Ovary (tissue), 3 donors: Measurements from ENCODE around the gene ICA1L.

Source experiments
- POLR2A ChIP-seq: fragments of 450-650 bp; IDR thresholded peaks from one replicate; pipeline ENCODE4 v1.6.1; 2017; ENCODE audit warnings: antibody characterized with exemption, mild to moderate bottlenecking, moderate library complexity
- TF ChIP-seq, protein P1 (sequence below), 3 donors: fragments of 450-650 bp in 2 of 3; fragments of 200-600 bp in 1 of 3; IDR thresholded peaks; one replicate each; pipeline versions ENCODE4 v1.5.1 to v1.8.0; 2016 to 2022; ENCODE audit warnings: antibody characterized with exemption in 3 of 3, mild to moderate bottlenecking in 1 of 3
- donor health status: DM: no; HTN: no; CAD: no.

DNA sequence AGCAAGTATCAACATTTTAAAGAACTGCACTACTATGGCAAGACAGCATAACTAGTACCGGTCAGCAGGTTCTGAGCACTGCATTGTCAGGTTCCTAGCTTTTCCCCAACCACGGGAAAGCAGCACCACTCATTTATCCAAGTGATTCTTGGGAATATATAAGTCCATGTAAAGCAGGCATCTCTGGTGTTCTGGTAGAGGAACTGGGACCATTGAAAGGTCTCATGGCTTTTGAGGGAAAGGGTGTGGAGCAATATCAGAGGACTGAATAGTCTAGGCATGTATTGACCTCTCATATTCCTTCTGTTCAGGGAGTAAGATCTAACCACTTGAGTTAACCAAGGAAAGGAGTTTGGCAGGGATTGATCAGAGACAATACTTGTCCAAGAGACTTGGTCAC, 6.1 kb upstream of the ICA1L start:
- no peak for TF ChIP-seq POLR2A
- TF ChIP-seq, protein P1, sequence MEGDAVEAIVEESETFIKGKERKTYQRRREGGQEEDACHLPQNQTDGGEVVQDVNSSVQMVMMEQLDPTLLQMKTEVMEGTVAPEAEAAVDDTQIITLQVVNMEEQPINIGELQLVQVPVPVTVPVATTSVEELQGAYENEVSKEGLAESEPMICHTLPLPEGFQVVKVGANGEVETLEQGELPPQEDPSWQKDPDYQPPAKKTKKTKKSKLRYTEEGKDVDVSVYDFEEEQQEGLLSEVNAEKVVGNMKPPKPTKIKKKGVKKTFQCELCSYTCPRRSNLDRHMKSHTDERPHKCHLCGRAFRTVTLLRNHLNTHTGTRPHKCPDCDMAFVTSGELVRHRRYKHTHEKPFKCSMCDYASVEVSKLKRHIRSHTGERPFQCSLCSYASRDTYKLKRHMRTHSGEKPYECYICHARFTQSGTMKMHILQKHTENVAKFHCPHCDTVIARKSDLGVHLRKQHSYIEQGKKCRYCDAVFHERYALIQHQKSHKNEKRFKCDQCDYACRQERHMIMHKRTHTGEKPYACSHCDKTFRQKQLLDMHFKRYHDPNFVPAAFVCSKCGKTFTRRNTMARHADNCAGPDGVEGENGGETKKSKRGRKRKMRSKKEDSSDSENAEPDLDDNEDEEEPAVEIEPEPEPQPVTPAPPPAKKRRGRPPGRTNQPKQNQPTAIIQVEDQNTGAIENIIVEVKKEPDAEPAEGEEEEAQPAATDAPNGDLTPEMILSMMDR (IDR thresholded peaks at IDR 0.05): no peak
